Esophagus (tissue), 2 donors: Measurements from ENCODE around the gene CDHR2. TPM values are rescaled to one million over a fixed set of nuclear protein-coding genes. Genes with fewer than 3 reads are reported as not detected.

Experiments
- H3K27ac ChIP-seq, 2 donors: one replicate each; pipeline ENCODE4 v1.5.1; 2013; ENCODE audit warnings: low read depth in 2 of 2, mild to moderate bottlenecking in 2 of 2, inconsistent platforms in 1 of 2, low read length in 1 of 2, moderate library complexity in 1 of 2
- H3K27me3 ChIP-seq, 2 donors: one replicate each; pipeline ENCODE4 v1.6.1; 2013; ENCODE audit warnings: low read length in 2 of 2, control low read depth in 1 of 2, mild to moderate bottlenecking in 1 of 2; ENCODE audit not compliant: insufficient read depth in 2 of 2, control insufficient read depth in 1 of 2
- H3K36me3 ChIP-seq, 2 donors: one replicate each; pipeline ENCODE4 v1.6.1; 2013; ENCODE audit warnings: low read length in 1 of 2; ENCODE audit not compliant: control insufficient read depth in 2 of 2, insufficient read depth in 2 of 2
- H3K4me1 ChIP-seq, 2 donors: one replicate each; pipeline ENCODE4 v1.6.1; 2013; ENCODE audit warnings: low read length in 1 of 2; ENCODE audit not compliant: control insufficient read depth in 2 of 2, insufficient read depth in 2 of 2
- H3K4me3 ChIP-seq, 2 donors: one replicate each; pipeline ENCODE4 v1.5.1; 2013; ENCODE audit warnings: low read length in 2 of 2, mild to moderate bottlenecking in 2 of 2, low read depth in 1 of 2, moderate library complexity in 1 of 2
- H3K9me3 ChIP-seq, 2 donors: one replicate each; pipeline ENCODE4 v1.6.1; 2013; ENCODE audit warnings: mild to moderate bottlenecking in 2 of 2, low read depth in 1 of 2, low read length in 1 of 2, moderate library complexity in 1 of 2; ENCODE audit not compliant: control insufficient read depth in 2 of 2, insufficient read depth in 1 of 2
- WGBS, 2 donors: extraction: QIAGEN DNeasy Blood & Tissue Kit; methylation state at CpG; one replicate each; pipeline ENCODE4 v1.1.7; 2013; 5-methylcytosine and 5-hydroxymethylcytosine counted together
- polyA plus RNA-seq, 2 donors: library from polyadenylated mRNA; stranded (reverse); fragments of 200-250 nt; gene quantifications; one replicate each; pipeline ENCODE4 v1.2.3, GENCODE V29; 2013
- donor health status: healthy with polysubstance abuse.
- donor health status: Bipolar disorder and iron deficiency.

Gene CDHR2
- polyA plus RNA-seq, 2 donors: 0.01 to 0.08 TPM

- Histone ChIP-seq H3K4me1 (peaks cover 0 to 9% of the 10 kb centered on the region in 2 donors), H3K27me3 (no peaks in the 10 kb centered on the region), H3K9me3 (peaks cover 4% of the 10 kb centered on the region in 2 donors), H3K36me3 (no peaks in the 10 kb centered on the region), H3K27ac (no peak overlapping the region), H3K4me3 (no peak overlapping the region)
- WGBS, 2 donors: 96 to 97% methylated on average over 12 to 13 of the region's 13 CpGs
Observed at GRCh38 chr5:176557846-176558245, 8.7 kb downstream of the CDHR2 start.

GRCh38 chr5:176559683-176560082 is 10.5 kb downstream of the CDHR2 start:
- Histone ChIP-seq H3K36me3 (no peaks in the 10 kb centered on the region), H3K9me3 (peaks cover 0 to 4% of the 10 kb centered on the region in 2 donors), H3K4me1 (no peaks in the 10 kb centered on the region), H3K27me3 (no peaks in the 10 kb centered on the region), H3K27ac (no peak overlapping the region), H3K4me3 (no peak overlapping the region)
- 33 to 41% methylated on average over 5 of the region's 5 CpGs for WGBS, 2 donors

- Histone ChIP-seq H3K4me1 (no peaks in the 10 kb centered on the region), H3K27me3 (no peaks in the 10 kb centered on the region), H3K4me3 (no peak overlapping the region), H3K36me3 (no peaks in the 10 kb centered on the region), H3K27ac (no peak overlapping the region), H3K9me3 (peaks cover 0 to 4% of the 10 kb centered on the region in 2 donors)
- WGBS, 2 donors: 68 to 73% methylated on average over 8 of the region's 8 CpGs
Observed at GRCh38 chr5:176560364-176560763, 11.2 kb downstream of the CDHR2 start.

GRCh38 chr5:176561259-176561658 is 12.1 kb downstream of the CDHR2 start:
- Histone ChIP-seq H3K4me3 (no peak overlapping the region), H3K27ac (no peak overlapping the region), H3K9me3 (peaks cover 0 to 4% of the 10 kb centered on the region in 2 donors), H3K36me3 (no peaks in the 10 kb centered on the region), H3K27me3 (no peaks in the 10 kb centered on the region), H3K4me1 (no peaks in the 10 kb centered on the region)
- WGBS, 2 donors: 76 to 87% methylated on average over 3 of the region's 3 CpGs

GRCh38 chr5:176562189-176562588 is 13.0 kb downstream of the CDHR2 start:
- H3K27me3 ChIP-seq: no peaks in the 10 kb centered on the region
- WGBS, 2 donors: 53 to 56% methylated on average over 9 to 10 of the region's 10 CpGs
- no peaks in the 10 kb centered on the region for H3K4me1 ChIP-seq
- no peaks in the 10 kb centered on the region for H3K36me3 ChIP-seq
- H3K4me3 ChIP-seq: no peak overlapping the region
- H3K27ac ChIP-seq: no peak overlapping the region
- H3K9me3 ChIP-seq: peaks cover 0 to 4% of the 10 kb centered on the region in 2 donors

- peaks cover 0 to under 1% of the 10 kb centered on the region in 2 donors for H3K9me3 ChIP-seq
- H3K4me3 ChIP-seq: no peak overlapping the region
- H3K36me3 ChIP-seq: no peaks in the 10 kb centered on the region
- H3K27me3 ChIP-seq: no peaks in the 10 kb centered on the region
- H3K27ac ChIP-seq: no peak overlapping the region
- WGBS, 2 donors: 78 to 81% methylated on average over 10 of the region's 10 CpGs
- no peaks in the 10 kb centered on the region for H3K4me1 ChIP-seq
Observed at GRCh38 chr5:176564002-176564401, 14.9 kb downstream of the CDHR2 start.

- WGBS, 2 donors: 54 to 56% methylated on average over 6 of the region's 6 CpGs
- Histone ChIP-seq H3K36me3 (no peaks in the 10 kb centered on the region), H3K4me3 (no peak overlapping the region), H3K9me3 (no peaks in the 10 kb centered on the region), H3K4me1 (no peaks in the 10 kb centered on the region), H3K27ac (no peak overlapping the region), H3K27me3 (no peaks in the 10 kb centered on the region)
Observed at GRCh38 chr5:176565760-176566288, 16.7 kb downstream of the CDHR2 start.

GRCh38 chr5:176568657-176569056 is 19.5 kb downstream of the CDHR2 start:
- H3K4me1 ChIP-seq: no peaks in the 10 kb centered on the region
- no peak overlapping the region for H3K4me3 ChIP-seq
- no peaks in the 10 kb centered on the region for H3K27me3 ChIP-seq
- H3K9me3 ChIP-seq: no peaks in the 10 kb centered on the region
- no peak overlapping the region for H3K27ac ChIP-seq
- 77 to 80% methylated on average over 18 of the region's 18 CpGs for WGBS, 2 donors
- H3K36me3 ChIP-seq: no peaks in the 10 kb centered on the region

- no peaks in the 10 kb centered on the region for H3K9me3 ChIP-seq
- no peaks in the 10 kb centered on the region for H3K27me3 ChIP-seq
- no peak overlapping the region for H3K4me3 ChIP-seq
- no peak overlapping the region for H3K27ac ChIP-seq
- no peaks in the 10 kb centered on the region for H3K36me3 ChIP-seq
- 52% methylated on average over 6 of the region's 6 CpGs for WGBS, 2 donors
- H3K4me1 ChIP-seq: no peaks in the 10 kb centered on the region
Observed at GRCh38 chr5:176570044-176570443, 20.9 kb downstream of the CDHR2 start.

GRCh38 chr5:176573564-176574296 is 24.6 kb downstream of the CDHR2 start:
- H3K36me3 ChIP-seq: no peaks in the 10 kb centered on the region
- 35 to 38% methylated on average over 18 of the region's 18 CpGs for WGBS, 2 donors
- no peak overlapping the region for H3K4me3 ChIP-seq
- H3K27me3 ChIP-seq: no peaks in the 10 kb centered on the region
- no peaks in the 10 kb centered on the region for H3K4me1 ChIP-seq
- H3K27ac ChIP-seq: no peak overlapping the region
- no peaks in the 10 kb centered on the region for H3K9me3 ChIP-seq
